Measurements from ENCODE around the gene FGGY. TPM values are rescaled to one million over a fixed set of nuclear protein-coding genes. Genes with fewer than 3 reads are reported as not detected.
"Not testable (repeated sequence)": the region's sequence is repeated elsewhere in the genome, so short reads cannot be mapped to it uniquely, and the experiment has no call there.

FGGY gene
- total RNA-seq, 1 experiment from 2014 or later, result 12.0 TPM

- TF ChIP-seq TEAD4 (CRISPR knock-in tag; IDR thresholded peaks at IDR 0.05), result no peak
- no peak for TF ChIP-seq ZNF425 (CRISPR knock-in tag; conservative IDR thresholded peaks at IDR 0.05)
- no peak for TF ChIP-seq GABPB1 (CRISPR knock-in tag; IDR thresholded peaks at IDR 0.05)
- Mint-ChIP-seq H3K4me1 (peaks cover 8% of the 10 kb centered on the region; the same call in 1 of the 2 replicates), H3K36me3 (no peaks in the 10 kb centered on the region; the same call in 1 of the 2 replicates), H3K4me3 (no peak overlapping the region), H3K27ac (no peak overlapping the region), H3K9me3 (no peaks in the 10 kb centered on the region), H3K27me3 (ENCODE audit: low read depth) (no peaks in the 10 kb centered on the region; the same call in 1 of the 2 replicates)
- ATAC-seq (no peak), DNase-seq (ENCODE audit: low spot score) (no peak)
- CTCF ChIA-PET, result no interaction called here
- POLR2A ChIA-PET, result no interaction called here
Observed at GRCh38 chr1:59352065-59352464, 55.2 kb downstream of the FGGY start.

GRCh38 chr1:59353453-59353852, 56.6 kb downstream of the FGGY start:
- CTCF ChIA-PET, result no interaction called here
- H3K36me3 Mint-ChIP-seq, result no peaks in the 10 kb centered on the region
- H3K9me3 Mint-ChIP-seq, result no peaks in the 10 kb centered on the region
- POLR2A ChIA-PET, result no interaction called here
- H3K27me3 Mint-ChIP-seq (ENCODE audit: low read depth), result no peaks in the 10 kb centered on the region
- H3K27ac Mint-ChIP-seq, result no peak overlapping the region
- TF ChIP-seq ZNF423 (CRISPR knock-in tag; IDR thresholded peaks at IDR 0.05), result no peak
- TF ChIP-seq ZNF512 (CRISPR knock-in tag; IDR thresholded peaks at IDR 0.05; ENCODE audit: borderline replicate concordance), result no peak
- TF ChIP-seq OVOL2 (CRISPR knock-in tag; IDR thresholded peaks at IDR 0.05; ENCODE audit: borderline replicate concordance), result no peak
- TF ChIP-seq JUN (CRISPR knock-in tag; IDR thresholded peaks at IDR 0.05), result no peak
- TF ChIP-seq ZNF425 (CRISPR knock-in tag; conservative IDR thresholded peaks at IDR 0.05), result no peak
- TF ChIP-seq NR1H2 (CRISPR knock-in tag; IDR thresholded peaks at IDR 0.05), result no peak
- TF ChIP-seq ZNF263 (CRISPR knock-in tag; IDR thresholded peaks at IDR 0.05; ENCODE audit: low read depth), result no peak
- TF ChIP-seq ARID4B (CRISPR knock-in tag; IDR thresholded peaks at IDR 0.05; ENCODE audit: borderline replicate concordance), result no peak
- TF ChIP-seq SMAD3 (CRISPR knock-in tag; IDR thresholded peaks at IDR 0.05; ENCODE audit: borderline replicate concordance), result no peak
- TF ChIP-seq TCF7 (CRISPR knock-in tag; IDR thresholded peaks at IDR 0.05; ENCODE audit: low read depth), result no peak
- no peak for TF ChIP-seq GRHL2 (CRISPR knock-in tag; IDR thresholded peaks at IDR 0.05; ENCODE audit: insufficient replicate concordance, severe bottlenecking)
- no peak for TF ChIP-seq CDX4 (CRISPR knock-in tag; IDR thresholded peaks at IDR 0.05; ENCODE audit: borderline replicate concordance)
- no peak for TF ChIP-seq ZNF281 (CRISPR knock-in tag; IDR thresholded peaks at IDR 0.05)
- TF ChIP-seq PRRX2 (CRISPR knock-in tag; IDR thresholded peaks at IDR 0.05), result no peak
- no peak for DNase-seq (ENCODE audit: low spot score)
- ATAC-seq, result no peak
- no peak overlapping the region for H3K4me3 Mint-ChIP-seq
- H3K4me1 Mint-ChIP-seq, result peaks cover 8% of the 10 kb centered on the region; the same call in 1 of the 2 replicates

- H3K36me3 Mint-ChIP-seq; H3K4me3 Mint-ChIP-seq; H3K27ac Mint-ChIP-seq; CTCF ChIA-PET; H3K4me1 Mint-ChIP-seq; DNase-seq (ENCODE audit: low spot score); H3K9me3 Mint-ChIP-seq; H3K27me3 Mint-ChIP-seq (ENCODE audit: low read depth); ATAC-seq; POLR2A ChIA-PET: not testable (repeated sequence)
Observed at GRCh38 chr1:59354239-59354638, 57.3 kb downstream of the FGGY start.

Data from WTC11 (cell line).